ENCODE measurements around the gene AP4B1.

Gene AP4B1

DNA sequence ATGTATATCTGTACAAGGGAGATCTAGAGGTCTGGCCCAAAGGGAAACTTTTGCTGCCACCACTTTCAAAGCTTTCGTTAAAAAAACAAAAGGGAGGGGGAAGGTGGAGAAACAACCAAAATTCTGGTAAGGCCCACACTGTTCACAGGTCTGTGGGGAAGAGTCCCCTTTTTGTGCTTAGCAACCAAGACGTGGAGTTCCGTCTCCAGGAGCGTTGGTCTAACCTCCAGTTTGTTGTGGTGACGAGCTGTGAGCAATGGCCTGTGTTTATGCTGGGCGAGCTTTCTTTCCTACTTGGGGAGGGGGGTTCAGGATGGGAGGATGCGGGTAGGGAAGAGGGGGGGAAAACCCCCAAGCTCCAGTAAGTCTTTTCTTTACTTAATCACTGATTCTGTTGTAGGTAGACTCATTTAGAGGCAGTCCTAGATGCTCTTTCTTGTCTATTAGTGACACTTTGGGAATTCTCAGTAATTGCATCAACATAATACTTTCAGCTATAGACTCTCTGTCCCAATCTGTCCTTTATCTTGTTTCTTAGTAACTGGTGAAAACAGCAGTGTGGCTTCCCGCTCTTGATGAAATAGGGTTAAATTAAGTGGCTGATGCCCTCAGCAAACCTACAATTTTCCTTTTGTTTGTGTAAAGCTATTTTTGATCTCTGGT, 26.0 kb upstream of the AP4B1 start:
- DNase-seq (ENCODE audit: low read depth) = peak; percentile 77
- peak overlapping the region; percentile 97 for H3K4me3 ChIP-seq (replicated peaks; ENCODE audit: low read depth, low read length)
- TF ChIP-seq, protein P1, sequence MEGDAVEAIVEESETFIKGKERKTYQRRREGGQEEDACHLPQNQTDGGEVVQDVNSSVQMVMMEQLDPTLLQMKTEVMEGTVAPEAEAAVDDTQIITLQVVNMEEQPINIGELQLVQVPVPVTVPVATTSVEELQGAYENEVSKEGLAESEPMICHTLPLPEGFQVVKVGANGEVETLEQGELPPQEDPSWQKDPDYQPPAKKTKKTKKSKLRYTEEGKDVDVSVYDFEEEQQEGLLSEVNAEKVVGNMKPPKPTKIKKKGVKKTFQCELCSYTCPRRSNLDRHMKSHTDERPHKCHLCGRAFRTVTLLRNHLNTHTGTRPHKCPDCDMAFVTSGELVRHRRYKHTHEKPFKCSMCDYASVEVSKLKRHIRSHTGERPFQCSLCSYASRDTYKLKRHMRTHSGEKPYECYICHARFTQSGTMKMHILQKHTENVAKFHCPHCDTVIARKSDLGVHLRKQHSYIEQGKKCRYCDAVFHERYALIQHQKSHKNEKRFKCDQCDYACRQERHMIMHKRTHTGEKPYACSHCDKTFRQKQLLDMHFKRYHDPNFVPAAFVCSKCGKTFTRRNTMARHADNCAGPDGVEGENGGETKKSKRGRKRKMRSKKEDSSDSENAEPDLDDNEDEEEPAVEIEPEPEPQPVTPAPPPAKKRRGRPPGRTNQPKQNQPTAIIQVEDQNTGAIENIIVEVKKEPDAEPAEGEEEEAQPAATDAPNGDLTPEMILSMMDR (IDR thresholded peaks at IDR 0.05; ENCODE audit: low read length, missing control alignments) = no peak

DNA sequence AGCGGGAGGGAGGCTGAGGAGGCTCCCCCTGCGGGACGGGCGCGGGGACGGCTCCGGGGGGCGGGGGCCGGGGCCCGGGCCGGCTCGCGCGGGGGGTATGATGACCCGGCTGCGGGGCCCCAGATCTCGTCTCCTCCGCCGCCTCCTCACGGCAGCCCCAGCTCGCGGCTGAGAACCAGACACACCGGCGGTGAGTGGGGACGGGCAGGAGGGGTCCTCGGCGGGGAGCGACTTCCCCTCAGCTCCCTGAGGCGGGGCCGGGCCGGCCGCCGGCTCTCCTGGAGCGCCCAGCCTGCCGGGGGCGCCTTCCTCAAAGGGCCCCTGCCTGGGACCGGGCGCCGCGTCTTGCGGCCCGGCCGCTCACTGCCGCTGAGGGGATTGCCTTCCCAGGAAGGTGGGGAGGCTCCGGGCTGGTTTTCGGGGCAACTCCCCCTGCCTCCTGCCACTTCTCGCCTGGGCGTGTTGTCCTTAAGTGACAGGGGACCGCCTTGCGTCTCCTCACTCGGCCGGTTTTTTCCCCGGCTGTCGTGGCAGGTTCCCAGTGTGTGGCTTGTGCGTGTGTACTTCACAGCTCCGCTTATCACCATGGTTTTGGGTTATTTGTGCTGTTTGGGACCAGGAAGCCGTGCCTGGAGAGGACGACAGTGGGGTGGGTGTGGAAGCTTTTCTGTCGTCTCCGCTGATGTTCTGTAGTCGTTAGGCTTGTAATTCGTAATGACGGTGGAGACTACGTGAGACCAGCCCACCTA, 25.3 kb upstream of the AP4B1 start:
- H3K4me3 ChIP-seq (replicated peaks; ENCODE audit: low read depth, low read length) = peak overlapping the region; percentile 97
- DNase-seq (ENCODE audit: low read depth) = peak; percentile 44
- TF ChIP-seq, protein P1 (IDR thresholded peaks at IDR 0.05; ENCODE audit: low read length, missing control alignments) = no peak

DNA sequence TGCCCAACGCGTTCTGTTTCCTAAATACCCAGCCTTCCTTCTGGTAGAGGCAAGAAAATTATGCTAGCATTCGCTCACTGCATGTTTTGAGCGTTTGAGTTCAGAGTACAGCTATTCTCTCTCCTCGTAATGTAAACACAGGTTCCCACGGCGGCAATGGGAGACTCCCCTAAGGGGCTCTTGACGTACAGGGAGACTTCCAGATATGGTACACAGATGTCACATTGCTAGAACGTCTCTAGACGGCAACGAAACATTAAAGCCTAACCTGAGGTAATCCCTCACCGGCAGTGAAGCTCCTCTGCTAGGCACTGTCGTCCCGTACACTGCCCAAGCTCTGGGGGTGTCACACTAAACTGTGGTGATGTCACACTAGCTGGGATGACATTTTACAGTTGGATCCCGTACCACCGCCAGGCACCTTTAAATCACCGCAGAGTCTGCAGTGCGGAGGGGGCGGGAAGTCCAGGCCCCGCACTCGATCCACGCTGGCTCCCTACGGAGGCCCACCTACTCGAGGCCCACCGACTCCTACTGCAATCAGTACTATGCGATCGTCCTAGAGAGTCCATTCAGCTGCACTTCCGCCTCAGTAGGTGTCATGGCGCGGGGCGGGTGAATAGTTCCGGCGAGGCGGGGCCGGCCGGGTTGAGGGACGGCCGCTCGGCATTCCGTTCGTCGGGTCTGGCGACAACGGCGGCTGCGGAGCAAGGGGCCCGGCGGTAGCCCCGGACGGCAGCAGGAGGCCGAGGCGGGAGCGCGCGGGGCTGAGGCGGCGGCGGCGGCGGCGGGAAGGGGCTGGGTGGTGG, 24.5 kb upstream of the AP4B1 start, which contains the start of gene HIPK1:
Gene HIPK1 (plus strand): TSS at position 384 of the 809 bp plus-strand sequence.
- peak within 1 kb of the TSS; percentile 97 for H3K4me3 ChIP-seq (replicated peaks; ENCODE audit: low read depth, low read length)
- TF ChIP-seq, protein P1 (IDR thresholded peaks at IDR 0.05; ENCODE audit: low read length, missing control alignments) = no peak
- DNase-seq (ENCODE audit: low read depth) = peak; percentile 87

DNA sequence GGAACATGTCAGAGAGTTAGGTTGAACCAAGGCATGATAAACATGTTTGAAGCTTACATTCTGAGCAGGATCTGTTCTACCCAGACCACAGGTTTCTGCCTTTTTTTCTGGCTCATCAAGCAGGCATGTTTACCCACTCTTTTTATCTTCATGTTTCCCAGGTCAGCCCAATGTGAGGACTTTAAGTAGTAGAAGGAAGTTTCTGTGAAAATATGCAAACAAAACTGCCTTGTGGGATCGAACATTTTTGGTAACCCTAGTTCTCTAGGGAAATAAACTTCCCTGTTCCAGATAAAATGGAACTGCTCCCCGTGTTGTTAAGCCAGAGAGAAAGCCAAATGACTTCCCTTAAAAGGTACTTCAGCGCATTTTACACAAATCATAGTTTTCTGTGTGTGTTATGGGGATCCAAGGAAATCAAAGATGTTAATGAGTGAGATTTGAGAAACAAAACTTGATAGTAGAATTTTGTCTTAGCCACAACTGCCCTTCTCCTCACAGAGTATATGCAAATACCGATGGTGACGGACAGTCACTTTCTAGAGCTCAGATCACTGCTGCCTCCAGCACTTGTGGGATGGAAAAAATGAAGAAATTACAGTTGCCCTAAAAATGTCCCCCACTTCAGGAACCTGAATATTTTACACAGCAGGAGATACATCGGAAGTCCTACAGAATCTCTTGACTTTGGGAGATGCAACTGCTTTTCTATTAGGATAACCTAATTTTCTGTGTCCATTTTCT, 23.8 kb upstream of the AP4B1 start:
- peak overlapping the region; percentile 97 for H3K4me3 ChIP-seq (replicated peaks; ENCODE audit: low read depth, low read length)
- TF ChIP-seq, protein P1 (IDR thresholded peaks at IDR 0.05; ENCODE audit: low read length, missing control alignments) = no peak
- no peak for DNase-seq (ENCODE audit: low read depth)

DNA sequence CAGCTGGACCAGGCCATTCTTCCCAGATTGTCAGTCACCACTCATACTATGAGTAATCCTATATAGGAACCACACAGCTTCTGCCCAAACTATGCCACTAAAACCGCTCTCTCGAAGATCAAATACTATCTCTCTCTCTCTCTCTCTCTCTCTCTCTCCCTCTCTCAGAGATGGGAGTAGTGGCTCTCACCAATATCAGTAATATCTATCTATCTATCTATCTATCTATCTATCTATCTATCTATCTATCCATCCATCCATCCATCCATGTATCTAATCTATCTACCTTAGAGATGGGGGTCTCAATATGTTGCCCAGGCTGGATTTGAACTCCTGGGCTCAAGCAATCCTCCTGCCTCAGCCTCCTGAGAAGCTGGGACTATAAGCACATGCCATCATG, 19.9 kb upstream of the AP4B1 start:
- no peak for DNase-seq (ENCODE audit: low read depth)
- no peak overlapping the region for H3K4me3 ChIP-seq (replicated peaks; ENCODE audit: low read depth, low read length)
- TF ChIP-seq, protein P1 (IDR thresholded peaks at IDR 0.05; ENCODE audit: low read length, missing control alignments) = no peak

DNA sequence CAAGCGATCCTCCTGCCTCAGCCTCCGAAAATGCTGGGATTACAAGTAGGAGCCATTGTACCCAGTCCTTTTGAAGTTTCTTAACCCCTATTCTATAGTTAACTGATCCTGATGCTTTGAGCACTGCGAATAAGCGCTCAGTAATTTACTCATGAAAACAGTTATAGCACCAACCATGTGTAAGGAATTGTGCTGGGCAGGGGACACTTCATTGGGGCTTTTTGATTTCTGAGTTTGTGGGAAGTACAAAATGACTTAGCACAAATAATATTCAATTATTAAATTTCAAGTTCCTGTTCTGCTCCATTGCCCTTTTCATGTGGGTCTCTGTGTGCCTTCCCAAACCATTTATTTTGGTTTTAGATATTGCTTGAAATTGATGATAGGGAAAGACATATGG, 18.4 kb upstream of the AP4B1 start:
- TF ChIP-seq, protein P1 (IDR thresholded peaks at IDR 0.05; ENCODE audit: low read length, missing control alignments) = no peak
- no peak overlapping the region for H3K4me3 ChIP-seq (replicated peaks; ENCODE audit: low read depth, low read length)
- no peak for DNase-seq (ENCODE audit: low read depth)
